ENCODE data around the gene ZNF76. TPM values are rescaled to one million over a fixed set of nuclear protein-coding genes. Genes with fewer than 3 reads are reported as not detected.

ZNF76 gene
- total and polyA plus RNA-seq, 2 of the 8 experiments (the other 6 are each of a cell fraction or from before 2014, with no cell fraction given) = 17.9 to 23.9 TPM

DNA sequence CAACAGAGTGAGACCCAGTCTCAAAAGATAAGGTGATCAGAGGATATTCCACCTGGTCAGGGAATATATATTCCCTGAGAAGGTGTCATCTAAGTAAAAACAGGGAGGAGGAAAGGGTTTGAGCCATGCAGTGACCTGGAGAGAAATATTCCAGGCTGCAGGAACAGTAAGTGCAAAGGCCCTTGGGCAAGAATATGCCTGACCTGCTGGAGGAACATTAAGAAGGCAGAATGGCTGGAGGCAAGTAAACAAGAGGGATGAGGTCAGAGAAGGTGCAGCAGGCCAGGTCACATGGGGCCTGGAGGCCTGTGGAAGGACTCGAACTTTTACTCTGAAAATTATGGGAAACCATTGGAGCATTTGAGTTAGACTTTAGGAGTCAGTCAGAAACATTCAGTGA lies 44.8 kb downstream of the ZNF76 start (continued):
- TF ChIP-seq, protein P1, sequence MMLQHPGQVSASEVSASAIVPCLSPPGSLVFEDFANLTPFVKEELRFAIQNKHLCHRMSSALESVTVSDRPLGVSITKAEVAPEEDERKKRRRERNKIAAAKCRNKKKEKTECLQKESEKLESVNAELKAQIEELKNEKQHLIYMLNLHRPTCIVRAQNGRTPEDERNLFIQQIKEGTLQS (IDR thresholded peaks at IDR 0.05; ENCODE audit: insufficient read depth, low read depth, low read length) = no peak
